ENCODE data around the gene DCDC2.

Gene DCDC2

DNA sequence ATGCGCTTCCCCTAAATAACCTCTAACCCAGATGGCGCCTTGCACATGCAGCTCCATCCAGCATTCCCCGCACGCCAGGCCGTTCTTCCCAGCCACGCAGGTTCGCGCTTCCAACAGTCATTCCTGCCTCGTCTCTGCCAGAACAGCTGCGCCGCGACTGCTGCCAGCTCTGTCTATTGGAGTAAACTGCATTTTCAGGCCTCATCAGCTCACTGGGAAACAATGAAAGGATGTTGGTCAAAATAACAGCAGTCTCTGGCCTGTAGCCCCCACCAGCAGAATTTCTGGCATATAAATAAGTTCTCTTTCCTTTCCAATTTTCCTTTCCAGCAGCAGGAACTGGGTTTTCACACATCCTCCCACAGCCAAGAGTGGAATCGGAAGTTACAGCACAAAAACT is 217.3 kb downstream of the DCDC2 start:
- H3K79me2 ChIP-seq (ENCODE audit: insufficient read depth, low read length) = no peaks in the 10 kb centered on the region
- no peak overlapping the region for H3K9ac ChIP-seq (ENCODE audit: low read depth, low read length)
- H3K36me3 ChIP-seq (ENCODE audit: insufficient read depth, low read length) = no peaks in the 10 kb centered on the region
- TF ChIP-seq EZH2 (IDR thresholded peaks at IDR 0.05; ENCODE audit: borderline replicate concordance, low read depth, low read length, severe bottlenecking) (no peak), CTCF (IDR thresholded peaks at IDR 0.05; ENCODE audit: borderline replicate concordance, extremely low read depth, low read length, poor library complexity, severe bottlenecking) (no peak)
- H3K9me3 ChIP-seq (ENCODE audit: insufficient read depth, low read length, severe bottlenecking) = no peaks in the 10 kb centered on the region
- no peak overlapping the region for H2AFZ ChIP-seq (ENCODE audit: low read depth, low read length)
- no peak overlapping the region for H3K27ac ChIP-seq (ENCODE audit: low read length)
- H3K27me3 ChIP-seq (ENCODE audit: insufficient read depth, low read length, poor library complexity) = no peaks in the 10 kb centered on the region
- no peak overlapping the region for H3K4me2 ChIP-seq (ENCODE audit: insufficient read depth, low read length)
- H3K4me1 ChIP-seq (ENCODE audit: insufficient read depth, low read length) = no peaks in the 10 kb centered on the region
- H3K4me3 ChIP-seq (ENCODE audit: low read depth in 1 of 2, low read length in 2 of 2) = no peak overlapping the region
- DNase-seq = no peak
- ATAC-seq (ENCODE audit: insufficient read depth, low read depth) = no peak
- no peaks in the 10 kb centered on the region for H4K20me1 ChIP-seq (ENCODE audit: insufficient read depth, low read length)

GRCh38 chr6:24139639-24140038 is 218.2 kb downstream of the DCDC2 start:
- ATAC-seq (ENCODE audit: insufficient read depth, low read depth) (no peak), DNase-seq (no peak)
- Histone ChIP-seq H3K79me2 (ENCODE audit: insufficient read depth, low read length) (no peaks in the 10 kb centered on the region), H3K9ac (ENCODE audit: low read depth, low read length) (no peak overlapping the region), H3K27me3 (ENCODE audit: insufficient read depth, low read length, poor library complexity) (no peaks in the 10 kb centered on the region), H4K20me1 (ENCODE audit: insufficient read depth, low read length) (no peaks in the 10 kb centered on the region), H3K4me3 (ENCODE audit: low read depth in 1 of 2, low read length in 2 of 2) (no peak overlapping the region), H3K9me3 (ENCODE audit: insufficient read depth, low read length, severe bottlenecking) (no peaks in the 10 kb centered on the region), H3K36me3 (ENCODE audit: insufficient read depth, low read length) (no peaks in the 10 kb centered on the region), H3K27ac (ENCODE audit: low read length) (no peak overlapping the region), H2AFZ (ENCODE audit: low read depth, low read length) (no peak overlapping the region), H3K4me2 (ENCODE audit: insufficient read depth, low read length) (no peak overlapping the region), H3K4me1 (ENCODE audit: insufficient read depth, low read length) (no peaks in the 10 kb centered on the region)
- TF ChIP-seq EZH2 (IDR thresholded peaks at IDR 0.05; ENCODE audit: borderline replicate concordance, low read depth, low read length, severe bottlenecking) (no peak), CTCF (IDR thresholded peaks at IDR 0.05; ENCODE audit: borderline replicate concordance, extremely low read depth, low read length, poor library complexity, severe bottlenecking) (no peak)

DNA sequence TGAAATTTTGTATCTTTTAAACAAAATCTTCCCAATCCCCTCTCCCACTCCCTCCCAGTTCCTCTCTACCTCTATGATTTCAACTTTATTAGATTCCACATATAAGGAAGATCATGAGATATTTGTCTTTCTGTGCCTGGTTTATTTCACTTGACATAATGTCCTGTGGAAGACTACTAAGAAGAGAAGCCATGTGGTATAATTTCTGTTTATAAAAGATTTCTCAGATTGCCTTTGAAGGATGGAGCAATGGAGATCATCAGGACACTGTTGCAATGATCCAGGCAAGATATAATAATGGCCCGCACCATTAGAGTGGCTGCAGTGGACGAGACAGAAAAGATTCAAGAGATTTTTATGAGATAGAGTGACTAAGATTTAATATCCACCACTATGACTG is 218.8 kb downstream of the DCDC2 start:
- Histone ChIP-seq H3K4me1 (ENCODE audit: insufficient read depth, low read length) (no peaks in the 10 kb centered on the region), H3K27ac (ENCODE audit: low read length) (no peak overlapping the region), H3K36me3 (ENCODE audit: insufficient read depth, low read length) (no peaks in the 10 kb centered on the region), H2AFZ (ENCODE audit: low read depth, low read length) (no peak overlapping the region), H3K79me2 (ENCODE audit: insufficient read depth, low read length) (no peaks in the 10 kb centered on the region), H3K4me3 (ENCODE audit: low read depth in 1 of 2, low read length in 2 of 2) (no peak overlapping the region), H4K20me1 (ENCODE audit: insufficient read depth, low read length) (no peaks in the 10 kb centered on the region), H3K4me2 (ENCODE audit: insufficient read depth, low read length) (no peak overlapping the region), H3K9ac (ENCODE audit: low read depth, low read length) (no peak overlapping the region), H3K9me3 (ENCODE audit: insufficient read depth, low read length, severe bottlenecking) (no peaks in the 10 kb centered on the region), H3K27me3 (ENCODE audit: insufficient read depth, low read length, poor library complexity) (no peaks in the 10 kb centered on the region)
- DNase-seq (no peak), ATAC-seq (ENCODE audit: insufficient read depth, low read depth) (no peak)
- TF ChIP-seq EZH2 (IDR thresholded peaks at IDR 0.05; ENCODE audit: borderline replicate concordance, low read depth, low read length, severe bottlenecking) = no peak
- no peak for TF ChIP-seq CTCF (IDR thresholded peaks at IDR 0.05; ENCODE audit: borderline replicate concordance, extremely low read depth, low read length, poor library complexity, severe bottlenecking)

GRCh38 chr6:24131751-24132150 is 226.1 kb downstream of the DCDC2 start:
- ATAC-seq (ENCODE audit: insufficient read depth, low read depth) (no peak), DNase-seq (no peak)
- H3K9me3 ChIP-seq (ENCODE audit: insufficient read depth, low read length, severe bottlenecking) = no peaks in the 10 kb centered on the region
- no peaks in the 10 kb centered on the region for H3K79me2 ChIP-seq (ENCODE audit: insufficient read depth, low read length)
- H2AFZ ChIP-seq (ENCODE audit: low read depth, low read length) = no peak overlapping the region
- H3K27ac ChIP-seq (ENCODE audit: low read length) = no peak overlapping the region
- TF ChIP-seq EZH2 (IDR thresholded peaks at IDR 0.05; ENCODE audit: borderline replicate concordance, low read depth, low read length, severe bottlenecking) = no peak
- no peak for TF ChIP-seq CTCF (IDR thresholded peaks at IDR 0.05; ENCODE audit: borderline replicate concordance, extremely low read depth, low read length, poor library complexity, severe bottlenecking)
- no peak overlapping the region for H3K9ac ChIP-seq (ENCODE audit: low read depth, low read length)
- H3K27me3 ChIP-seq (ENCODE audit: insufficient read depth, low read length, poor library complexity) = no peaks in the 10 kb centered on the region
- H3K36me3 ChIP-seq (ENCODE audit: insufficient read depth, low read length) = no peaks in the 10 kb centered on the region
- H3K4me3 ChIP-seq (ENCODE audit: low read depth in 1 of 2, low read length in 2 of 2) = no peak overlapping the region
- no peak overlapping the region for H3K4me2 ChIP-seq (ENCODE audit: insufficient read depth, low read length)
- H3K4me1 ChIP-seq (ENCODE audit: insufficient read depth, low read length) = no peaks in the 10 kb centered on the region
- H4K20me1 ChIP-seq (ENCODE audit: insufficient read depth, low read length) = no peaks in the 10 kb centered on the region
